GM12874 (cell line): ENCODE measurements around the gene GRM5.

Experiments
- TF ChIP-seq, protein P1 (sequence below): IDR thresholded peaks from 2 replicates; pipeline ENCODE4 v1.5.1; 2011; ENCODE audit warnings: low read depth, mild to moderate bottlenecking, control low read depth, low read length, moderate library complexity; ENCODE audit not compliant: insufficient read depth

Gene GRM5

DNA sequence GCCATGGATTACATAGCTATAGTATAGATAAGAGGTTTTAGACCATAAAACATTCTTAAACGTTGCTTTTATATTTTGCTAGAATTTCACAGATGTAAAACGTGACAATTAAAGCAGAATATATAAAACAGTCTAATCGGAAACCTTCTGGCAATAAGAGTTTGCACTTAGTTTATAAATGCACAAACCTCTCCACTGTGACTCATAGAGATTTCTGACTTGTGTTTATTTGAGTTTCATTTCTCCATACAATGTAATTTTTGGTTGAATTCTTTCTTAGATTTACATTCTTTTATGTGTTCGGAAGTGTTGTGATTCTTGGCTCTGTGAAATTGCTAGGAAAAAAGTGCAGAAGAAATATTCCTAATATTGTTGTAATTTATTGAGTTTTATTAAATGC is 439.6 kb downstream of the GRM5 start:
- TF ChIP-seq, protein P1, sequence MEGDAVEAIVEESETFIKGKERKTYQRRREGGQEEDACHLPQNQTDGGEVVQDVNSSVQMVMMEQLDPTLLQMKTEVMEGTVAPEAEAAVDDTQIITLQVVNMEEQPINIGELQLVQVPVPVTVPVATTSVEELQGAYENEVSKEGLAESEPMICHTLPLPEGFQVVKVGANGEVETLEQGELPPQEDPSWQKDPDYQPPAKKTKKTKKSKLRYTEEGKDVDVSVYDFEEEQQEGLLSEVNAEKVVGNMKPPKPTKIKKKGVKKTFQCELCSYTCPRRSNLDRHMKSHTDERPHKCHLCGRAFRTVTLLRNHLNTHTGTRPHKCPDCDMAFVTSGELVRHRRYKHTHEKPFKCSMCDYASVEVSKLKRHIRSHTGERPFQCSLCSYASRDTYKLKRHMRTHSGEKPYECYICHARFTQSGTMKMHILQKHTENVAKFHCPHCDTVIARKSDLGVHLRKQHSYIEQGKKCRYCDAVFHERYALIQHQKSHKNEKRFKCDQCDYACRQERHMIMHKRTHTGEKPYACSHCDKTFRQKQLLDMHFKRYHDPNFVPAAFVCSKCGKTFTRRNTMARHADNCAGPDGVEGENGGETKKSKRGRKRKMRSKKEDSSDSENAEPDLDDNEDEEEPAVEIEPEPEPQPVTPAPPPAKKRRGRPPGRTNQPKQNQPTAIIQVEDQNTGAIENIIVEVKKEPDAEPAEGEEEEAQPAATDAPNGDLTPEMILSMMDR = no peak

GRCh38 chr11:88623531-88623930 is 442.3 kb downstream of the GRM5 start:
- TF ChIP-seq, protein P1 = no peak

DNA sequence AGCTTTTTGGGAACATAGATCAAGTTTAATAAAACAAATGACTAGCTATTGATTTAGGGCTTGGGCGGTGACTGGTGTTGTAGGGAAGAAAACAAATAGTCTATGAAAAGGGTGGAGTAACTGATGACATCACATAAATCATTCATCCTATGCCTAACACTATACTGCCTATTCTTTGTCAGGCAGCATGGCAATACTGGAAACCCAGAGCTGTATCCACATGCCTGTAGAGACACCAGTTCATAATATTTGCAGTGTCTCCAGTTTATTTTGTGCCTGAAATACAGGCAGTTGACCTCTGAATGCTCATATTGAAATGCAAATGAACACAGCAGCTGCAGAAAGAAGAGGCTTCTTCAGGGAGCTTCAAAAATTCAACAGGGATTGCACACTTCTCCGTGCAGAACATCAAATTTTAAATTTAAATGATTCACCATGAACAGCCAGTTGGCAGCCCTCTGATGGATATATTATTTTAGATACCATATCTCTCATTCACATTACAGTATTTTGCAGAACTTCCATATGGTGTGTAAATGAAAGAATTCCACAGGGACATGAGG is 445.1 kb downstream of the GRM5 start:
- TF ChIP-seq, protein P1 = no peak

- TF ChIP-seq, protein P1 = no peak
These were observed 446.0 kb downstream of the GRM5 start for GRCh38 chr11:88619656-88620385.

DNA sequence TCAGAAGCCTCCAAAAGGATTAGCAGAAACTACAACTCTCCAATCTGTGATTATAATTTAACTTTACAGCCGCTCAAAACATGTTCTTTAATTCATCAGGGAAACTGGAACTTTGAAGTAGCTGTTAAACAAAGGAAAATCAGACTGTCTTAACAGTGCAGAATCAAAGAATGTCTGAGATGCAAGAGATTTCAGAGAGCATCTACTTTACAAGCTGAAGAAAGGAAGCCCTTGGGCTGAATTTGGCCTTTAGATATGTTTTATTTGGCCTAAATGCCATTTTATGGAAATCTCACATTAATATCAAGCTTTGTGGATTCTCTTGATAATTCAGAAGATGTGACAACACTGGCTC is 446.7 kb downstream of the GRM5 start:
- TF ChIP-seq, protein P1 = no peak

GRCh38 chr11:88618327-88619070 is 447.3 kb downstream of the GRM5 start:
- TF ChIP-seq, protein P1 = no peak

GRCh38 chr11:88617226-88617625 is 448.6 kb downstream of the GRM5 start:
- TF ChIP-seq, protein P1 = no peak
